ENCODE data around the gene JPT1. TPM values are rescaled to one million over a fixed set of nuclear protein-coding genes. Genes with fewer than 3 reads are reported as not detected.

The JPT1 gene
- total RNA-seq, 1 experiment from 2014 or later: 265 TPM

- Histone ChIP-seq H3K23me2 (ENCODE audit: insufficient read length, low read depth, low read length, poor library complexity, severe bottlenecking) (no peaks in the 10 kb centered on the region), H2BK120ac (ENCODE audit: low read depth, low read length, poor library complexity, severe bottlenecking) (no peak overlapping the region), H3K27me3 (ENCODE audit: insufficient read depth, low read length) (no peaks in the 10 kb centered on the region), H3K9ac (ENCODE audit: extremely low read depth, insufficient read length, low read length) (no peak overlapping the region), H2AFZ (ENCODE audit: low read length) (no peak overlapping the region), H3K4me1 (ENCODE audit: insufficient read depth, low read length) (no peaks in the 10 kb centered on the region), H2BK12ac (ENCODE audit: insufficient read length, low read depth, low read length) (no peak overlapping the region), H4K91ac (ENCODE audit: insufficient read length, low read depth, low read length) (no peak overlapping the region), H2AK5ac (ENCODE audit: insufficient read length, low read length) (no peak overlapping the region), H3K56ac (ENCODE audit: insufficient read length, low read depth, low read length) (no peak overlapping the region), H3K23ac (ENCODE audit: insufficient read length, low read depth, low read length) (no peak overlapping the region), H3K9me3 (ENCODE audit: control insufficient read depth, low read depth, low read length) (no peaks in the 10 kb centered on the region), H3K4me2 (ENCODE audit: insufficient read depth, insufficient read length, low read length) (no peak overlapping the region), H3K14ac (ENCODE audit: insufficient read depth, low read length) (no peak overlapping the region), H3T11ph (ENCODE audit: low read length) (no peak overlapping the region), H3K79me1 (ENCODE audit: insufficient read depth, low read depth, low read length, poor library complexity, severe bottlenecking) (no peaks in the 10 kb centered on the region), H4K20me1 (ENCODE audit: control insufficient read depth, insufficient read depth, insufficient read length) (no peaks in the 10 kb centered on the region), H2BK20ac (ENCODE audit: low read depth, low read length, poor library complexity, severe bottlenecking) (no peak overlapping the region), H3K18ac (ENCODE audit: insufficient read length, low read depth, low read length) (no peak overlapping the region), H3K4ac (ENCODE audit: low read depth, low read length) (no peak overlapping the region), H2BK15ac (ENCODE audit: low read depth, low read length) (no peak overlapping the region), H2BK5ac (ENCODE audit: insufficient read length, low read length) (no peak overlapping the region), H4K5ac (ENCODE audit: insufficient read length, low read depth, low read length) (no peak overlapping the region), H3K27ac (ENCODE audit: insufficient read length, low read depth, low read length) (no peak overlapping the region), H3K79me2 (ENCODE audit: insufficient read depth, low read length) (no peaks in the 10 kb centered on the region), H4K8ac (replicated peaks; ENCODE audit: insufficient read length, low read depth, low read length) (no peak overlapping the region)
- H3K36me3 Mint-ChIP-seq (ENCODE audit: insufficient read depth in 1 of 3, low read depth in 3 of 3): no peaks in the 10 kb centered on the region
- no peak for TF ChIP-seq CTCF (conservative IDR thresholded peaks at IDR 0.05)
- no peaks in the 10 kb centered on the region for H3K9me3 Mint-ChIP-seq
- no peak overlapping the region for H3K27ac Mint-ChIP-seq
- H3K4me3 Mint-ChIP-seq: no peak overlapping the region
- no peak for DNase-seq
- H3K4me1 Mint-ChIP-seq: no peaks in the 10 kb centered on the region; a peak in 1 of 4 replicates
- no CpG with 5 or more reads among the region's 4 CpGs for WGBS (ENCODE audit: extremely low coverage, insufficient read length, low lambda C conversion rate)
- H3K27me3 Mint-ChIP-seq (ENCODE audit: low read depth): no peaks in the 10 kb centered on the region
These were observed 37.3 kb upstream of the JPT1 start for GRCh38 chr17:75191584-75191983.

All from H9 (cell line).